Measurements from ENCODE around the gene TNFSF13B. TPM values are rescaled to one million over a fixed set of nuclear protein-coding genes. Genes with fewer than 3 reads are reported as not detected.

The TNFSF13B gene
- polyA plus RNA-seq, 1 of the 3 experiments (the other 2 are of a cell fraction) = 0.03 TPM

DNA sequence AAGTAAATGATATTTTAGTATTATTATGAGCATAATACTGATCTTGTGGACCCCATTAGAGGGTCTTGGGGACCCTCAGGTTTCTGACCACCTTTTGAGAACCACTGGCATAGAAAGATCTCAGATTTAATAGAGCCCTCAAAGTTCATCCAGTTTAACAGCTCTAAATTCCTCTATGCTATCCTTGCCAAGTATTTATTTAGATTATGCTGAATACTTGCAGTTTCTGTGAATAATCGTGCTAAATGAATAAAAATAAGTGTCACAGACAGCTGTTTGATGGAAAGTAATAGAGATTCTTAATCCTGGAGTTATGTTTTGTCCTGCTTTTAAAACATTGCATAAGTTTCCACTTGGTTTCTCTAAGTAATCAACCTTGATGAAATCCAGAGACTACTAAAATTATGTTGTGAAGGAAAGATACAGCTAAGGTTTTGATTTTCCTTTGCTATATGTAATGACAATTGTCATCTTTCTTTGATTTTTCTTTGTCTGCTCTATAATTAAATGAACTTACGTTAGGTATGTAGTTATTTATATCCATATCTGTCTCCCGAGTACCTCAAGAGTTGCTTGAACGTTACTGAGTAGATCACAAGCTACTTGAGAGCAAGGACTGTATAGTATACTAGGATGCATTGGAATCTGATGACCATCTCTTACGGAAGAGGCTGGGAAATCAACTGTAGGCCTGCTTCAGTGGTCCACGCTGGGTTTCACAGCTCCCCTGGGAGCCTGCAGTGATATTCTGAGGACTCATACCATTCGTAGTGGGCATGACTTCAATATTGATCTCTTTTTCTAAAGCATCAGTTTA is 45.6 kb upstream of the TNFSF13B start:
- Histone ChIP-seq H2AFZ (ENCODE audit: low read depth) (no peak overlapping the region), H3K9me2 (no peaks in the 10 kb centered on the region), H3K27ac (ENCODE audit: low read depth in 2 of 2, low read length in 1 of 2) (no peak overlapping the region), H3K9me3 (no peaks in the 10 kb centered on the region), H3K4me1 (ENCODE audit: control insufficient read depth in 1 of 2, insufficient read depth in 2 of 2, low read depth in 1 of 2, low read length in 1 of 2) (peaks cover 26 to 30% of the 10 kb centered on the region in 2 experiments; a peak in 3 of 4 replicates), H3K9ac (no peak overlapping the region), H3K36me3 (replicated peaks in 1 of 2; ENCODE audit: control insufficient read depth in 1 of 2, insufficient read depth in 2 of 2, low read length in 1 of 2) (peaks cover 0 to 2% of the 10 kb centered on the region in 2 experiments), H3K4me2 (no peak overlapping the region), H3K79me2 (ENCODE audit: insufficient read depth) (peaks cover 89% of the 10 kb centered on the region), H4K20me1 (ENCODE audit: insufficient read depth) (peaks cover 44% of the 10 kb centered on the region), H3F3A (replicated peaks; ENCODE audit: insufficient read depth) (no peaks in the 10 kb centered on the region), H3K4me3 (ENCODE audit: low read depth in 2 of 2, low read length in 1 of 2) (no peak overlapping the region), H3K27me3 (ENCODE audit: insufficient read depth) (no peaks in the 10 kb centered on the region)
- CTCF ChIA-PET = interaction anchor here (1.1 to 1.3 kb wide), 3 partner anchors 45 to 119 kb away, joined by 3 to 4 read pairs (median 3); no protein-coding TSS in a partner anchor
- TF ChIP-seq, protein P1, sequence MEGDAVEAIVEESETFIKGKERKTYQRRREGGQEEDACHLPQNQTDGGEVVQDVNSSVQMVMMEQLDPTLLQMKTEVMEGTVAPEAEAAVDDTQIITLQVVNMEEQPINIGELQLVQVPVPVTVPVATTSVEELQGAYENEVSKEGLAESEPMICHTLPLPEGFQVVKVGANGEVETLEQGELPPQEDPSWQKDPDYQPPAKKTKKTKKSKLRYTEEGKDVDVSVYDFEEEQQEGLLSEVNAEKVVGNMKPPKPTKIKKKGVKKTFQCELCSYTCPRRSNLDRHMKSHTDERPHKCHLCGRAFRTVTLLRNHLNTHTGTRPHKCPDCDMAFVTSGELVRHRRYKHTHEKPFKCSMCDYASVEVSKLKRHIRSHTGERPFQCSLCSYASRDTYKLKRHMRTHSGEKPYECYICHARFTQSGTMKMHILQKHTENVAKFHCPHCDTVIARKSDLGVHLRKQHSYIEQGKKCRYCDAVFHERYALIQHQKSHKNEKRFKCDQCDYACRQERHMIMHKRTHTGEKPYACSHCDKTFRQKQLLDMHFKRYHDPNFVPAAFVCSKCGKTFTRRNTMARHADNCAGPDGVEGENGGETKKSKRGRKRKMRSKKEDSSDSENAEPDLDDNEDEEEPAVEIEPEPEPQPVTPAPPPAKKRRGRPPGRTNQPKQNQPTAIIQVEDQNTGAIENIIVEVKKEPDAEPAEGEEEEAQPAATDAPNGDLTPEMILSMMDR (IDR thresholded peaks at IDR 0.05) = no peak
- TF ChIP-seq MEF2A (IDR thresholded peaks at IDR 0.05; ENCODE audit: borderline replicate concordance, low read depth) (no peak), RXRA (IDR thresholded peaks at IDR 0.05; ENCODE audit: borderline replicate concordance, low read depth) (no peak), SMC3 (IDR thresholded peaks at IDR 0.05; ENCODE audit: low read depth, low read length) (no peak), EP300 (IDR thresholded peaks at IDR 0.05; ENCODE audit: borderline replicate concordance in 1 of 2, low read depth in 1 of 2, low read length in 1 of 2) (no peak), MXI1 (IDR thresholded peaks at IDR 0.05; ENCODE audit: low read depth, low read length) (no peak), FOSL2 (IDR thresholded peaks at IDR 0.05; ENCODE audit: borderline replicate concordance, low read depth) (no peak)
- TF ChIP-seq, protein P2, sequence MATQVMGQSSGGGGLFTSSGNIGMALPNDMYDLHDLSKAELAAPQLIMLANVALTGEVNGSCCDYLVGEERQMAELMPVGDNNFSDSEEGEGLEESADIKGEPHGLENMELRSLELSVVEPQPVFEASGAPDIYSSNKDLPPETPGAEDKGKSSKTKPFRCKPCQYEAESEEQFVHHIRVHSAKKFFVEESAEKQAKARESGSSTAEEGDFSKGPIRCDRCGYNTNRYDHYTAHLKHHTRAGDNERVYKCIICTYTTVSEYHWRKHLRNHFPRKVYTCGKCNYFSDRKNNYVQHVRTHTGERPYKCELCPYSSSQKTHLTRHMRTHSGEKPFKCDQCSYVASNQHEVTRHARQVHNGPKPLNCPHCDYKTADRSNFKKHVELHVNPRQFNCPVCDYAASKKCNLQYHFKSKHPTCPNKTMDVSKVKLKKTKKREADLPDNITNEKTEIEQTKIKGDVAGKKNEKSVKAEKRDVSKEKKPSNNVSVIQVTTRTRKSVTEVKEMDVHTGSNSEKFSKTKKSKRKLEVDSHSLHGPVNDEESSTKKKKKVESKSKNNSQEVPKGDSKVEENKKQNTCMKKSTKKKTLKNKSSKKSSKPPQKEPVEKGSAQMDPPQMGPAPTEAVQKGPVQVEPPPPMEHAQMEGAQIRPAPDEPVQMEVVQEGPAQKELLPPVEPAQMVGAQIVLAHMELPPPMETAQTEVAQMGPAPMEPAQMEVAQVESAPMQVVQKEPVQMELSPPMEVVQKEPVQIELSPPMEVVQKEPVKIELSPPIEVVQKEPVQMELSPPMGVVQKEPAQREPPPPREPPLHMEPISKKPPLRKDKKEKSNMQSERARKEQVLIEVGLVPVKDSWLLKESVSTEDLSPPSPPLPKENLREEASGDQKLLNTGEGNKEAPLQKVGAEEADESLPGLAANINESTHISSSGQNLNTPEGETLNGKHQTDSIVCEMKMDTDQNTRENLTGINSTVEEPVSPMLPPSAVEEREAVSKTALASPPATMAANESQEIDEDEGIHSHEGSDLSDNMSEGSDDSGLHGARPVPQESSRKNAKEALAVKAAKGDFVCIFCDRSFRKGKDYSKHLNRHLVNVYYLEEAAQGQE (IDR thresholded peaks at IDR 0.05; ENCODE audit: low read depth, low read length) = no peak
- TF ChIP-seq, protein P3, sequence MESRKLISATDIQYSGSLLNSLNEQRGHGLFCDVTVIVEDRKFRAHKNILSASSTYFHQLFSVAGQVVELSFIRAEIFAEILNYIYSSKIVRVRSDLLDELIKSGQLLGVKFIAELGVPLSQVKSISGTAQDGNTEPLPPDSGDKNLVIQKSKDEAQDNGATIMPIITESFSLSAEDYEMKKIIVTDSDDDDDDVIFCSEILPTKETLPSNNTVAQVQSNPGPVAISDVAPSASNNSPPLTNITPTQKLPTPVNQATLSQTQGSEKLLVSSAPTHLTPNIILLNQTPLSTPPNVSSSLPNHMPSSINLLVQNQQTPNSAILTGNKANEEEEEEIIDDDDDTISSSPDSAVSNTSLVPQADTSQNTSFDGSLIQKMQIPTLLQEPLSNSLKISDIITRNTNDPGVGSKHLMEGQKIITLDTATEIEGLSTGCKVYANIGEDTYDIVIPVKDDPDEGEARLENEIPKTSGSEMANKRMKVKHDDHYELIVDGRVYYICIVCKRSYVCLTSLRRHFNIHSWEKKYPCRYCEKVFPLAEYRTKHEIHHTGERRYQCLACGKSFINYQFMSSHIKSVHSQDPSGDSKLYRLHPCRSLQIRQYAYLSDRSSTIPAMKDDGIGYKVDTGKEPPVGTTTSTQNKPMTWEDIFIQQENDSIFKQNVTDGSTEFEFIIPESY (IDR thresholded peaks at IDR 0.05; ENCODE audit: borderline replicate concordance, low read depth) = no peak
- POLR2A ChIA-PET = interaction anchor here (0.5 kb wide), 1 partner anchor 24 kb away, joined by 4 read pairs; no protein-coding TSS in a partner anchor
- 92% methylated on average over 7 of the region's 7 CpGs for WGBS (ENCODE audit: low lambda C conversion rate)
- no peak for DNase-seq
